ENCODE results near the gene KRTAP12-4. TPM values are rescaled to one million over a fixed set of nuclear protein-coding genes. Genes with fewer than 3 reads are reported as not detected.
"Not testable (repeated sequence)": the region's sequence is repeated elsewhere in the genome, so short reads cannot be mapped to it uniquely, and the experiment has no call there.

The KRTAP12-4 gene
- total RNA-seq, 1 donor from 2014 or later: not detected

DNA sequence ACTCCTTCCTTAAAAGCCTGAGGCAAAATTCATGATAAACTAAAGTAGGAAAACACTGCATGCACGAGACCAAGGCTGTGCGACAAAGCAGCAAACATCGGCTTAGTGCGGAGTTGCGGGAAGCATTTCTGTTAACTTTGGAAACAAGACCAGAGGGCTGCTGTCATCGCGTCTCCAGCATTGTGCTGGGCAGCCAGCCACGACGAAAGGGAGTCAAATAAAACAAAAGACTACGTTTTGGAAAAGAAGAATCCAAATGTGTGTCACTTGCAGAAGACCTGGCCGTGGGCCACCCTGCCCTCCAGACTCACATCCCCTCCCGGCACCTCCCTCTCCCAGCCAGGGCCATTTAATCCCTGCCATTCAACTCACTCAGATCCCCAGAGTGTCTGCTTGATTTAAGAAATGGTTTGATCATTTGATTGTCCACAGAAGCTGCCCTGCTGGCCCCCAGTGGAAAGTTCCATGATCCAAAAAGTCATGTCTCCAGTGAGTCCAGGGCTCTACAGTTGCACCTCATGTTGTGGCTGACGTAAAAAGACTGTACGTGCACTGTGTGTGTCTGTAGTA, 10.6 kb downstream of the KRTAP12-4 start:
- TF ChIP-seq, protein P1, sequence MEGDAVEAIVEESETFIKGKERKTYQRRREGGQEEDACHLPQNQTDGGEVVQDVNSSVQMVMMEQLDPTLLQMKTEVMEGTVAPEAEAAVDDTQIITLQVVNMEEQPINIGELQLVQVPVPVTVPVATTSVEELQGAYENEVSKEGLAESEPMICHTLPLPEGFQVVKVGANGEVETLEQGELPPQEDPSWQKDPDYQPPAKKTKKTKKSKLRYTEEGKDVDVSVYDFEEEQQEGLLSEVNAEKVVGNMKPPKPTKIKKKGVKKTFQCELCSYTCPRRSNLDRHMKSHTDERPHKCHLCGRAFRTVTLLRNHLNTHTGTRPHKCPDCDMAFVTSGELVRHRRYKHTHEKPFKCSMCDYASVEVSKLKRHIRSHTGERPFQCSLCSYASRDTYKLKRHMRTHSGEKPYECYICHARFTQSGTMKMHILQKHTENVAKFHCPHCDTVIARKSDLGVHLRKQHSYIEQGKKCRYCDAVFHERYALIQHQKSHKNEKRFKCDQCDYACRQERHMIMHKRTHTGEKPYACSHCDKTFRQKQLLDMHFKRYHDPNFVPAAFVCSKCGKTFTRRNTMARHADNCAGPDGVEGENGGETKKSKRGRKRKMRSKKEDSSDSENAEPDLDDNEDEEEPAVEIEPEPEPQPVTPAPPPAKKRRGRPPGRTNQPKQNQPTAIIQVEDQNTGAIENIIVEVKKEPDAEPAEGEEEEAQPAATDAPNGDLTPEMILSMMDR (IDR thresholded peaks at IDR 0.05): no peak
- H3K9me3 Mint-ChIP-seq (ENCODE audit: low read depth): peaks cover 36% of the 10 kb centered on the region
- no peaks in the 10 kb centered on the region for H3K4me1 Mint-ChIP-seq (ENCODE audit: low read depth)
- peaks cover 6% of the 10 kb centered on the region for H3K36me3 Mint-ChIP-seq (ENCODE audit: low read depth)
- no peak for DNase-seq (ENCODE audit: low spot score)
- peaks cover 36% of the 10 kb centered on the region for H3K27me3 Mint-ChIP-seq (ENCODE audit: low read depth)
- H3K27ac Mint-ChIP-seq (ENCODE audit: unreplicated experiment): no peak overlapping the region
- no peak overlapping the region for H3K4me3 Mint-ChIP-seq (ENCODE audit: unreplicated experiment)

DNA sequence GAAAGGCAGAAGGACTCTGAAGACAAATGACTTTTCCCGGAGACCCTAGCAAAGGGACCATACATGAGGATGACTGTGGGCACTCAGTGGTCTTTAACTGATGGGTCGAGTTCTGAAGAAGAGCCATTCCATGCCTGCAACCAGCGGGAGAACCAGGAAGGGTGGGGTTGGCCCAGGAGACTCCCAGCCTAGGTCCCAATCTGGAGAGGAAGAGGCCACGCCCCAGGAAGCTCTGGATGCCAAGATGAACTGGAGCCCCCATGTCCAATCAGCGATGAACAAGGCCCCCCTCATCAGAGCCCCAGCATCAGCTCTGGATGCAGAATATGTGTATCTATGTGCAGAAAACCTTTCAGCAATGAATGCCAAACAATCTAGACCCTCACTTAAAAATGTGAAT, 13.7 kb downstream of the KRTAP12-4 start:
- TF ChIP-seq, protein P1 (IDR thresholded peaks at IDR 0.05): no peak
- no peak overlapping the region for H3K27ac Mint-ChIP-seq (ENCODE audit: unreplicated experiment)
- DNase-seq (ENCODE audit: low spot score): no peak
- peaks cover 41% of the 10 kb centered on the region for H3K27me3 Mint-ChIP-seq (ENCODE audit: low read depth)
- H3K9me3 Mint-ChIP-seq (ENCODE audit: low read depth): peaks cover 36% of the 10 kb centered on the region
- peaks cover 4% of the 10 kb centered on the region for H3K36me3 Mint-ChIP-seq (ENCODE audit: low read depth)
- H3K4me3 Mint-ChIP-seq (ENCODE audit: unreplicated experiment): no peak overlapping the region
- H3K4me1 Mint-ChIP-seq (ENCODE audit: low read depth): no peaks in the 10 kb centered on the region

DNA sequence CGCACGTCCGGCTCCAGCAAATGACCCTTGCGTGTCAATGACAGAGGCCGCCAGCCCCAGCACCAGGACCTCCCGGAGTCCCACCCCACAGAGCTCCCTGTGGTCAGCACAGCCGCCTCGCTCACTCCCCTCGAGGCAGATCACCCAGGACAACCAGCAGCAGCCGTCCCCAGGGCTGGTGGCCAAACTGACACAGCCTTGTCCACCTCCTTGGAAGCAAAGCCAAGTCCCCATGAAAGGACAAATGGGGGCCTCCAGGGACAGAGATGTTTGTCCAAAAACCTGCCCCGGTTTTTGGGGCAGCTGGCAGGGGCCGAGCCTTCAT, 15.2 kb downstream of the KRTAP12-4 start:
- Mint-ChIP-seq H3K27me3 (ENCODE audit: low read depth) (peaks cover 49% of the 10 kb centered on the region), H3K4me1 (ENCODE audit: low read depth) (no peaks in the 10 kb centered on the region), H3K36me3 (ENCODE audit: low read depth) (no peaks in the 10 kb centered on the region), H3K27ac (ENCODE audit: unreplicated experiment) (no peak overlapping the region), H3K9me3 (ENCODE audit: low read depth) (peaks cover 31% of the 10 kb centered on the region), H3K4me3 (ENCODE audit: unreplicated experiment) (no peak overlapping the region)
- TF ChIP-seq, protein P1 (IDR thresholded peaks at IDR 0.05): no peak
- DNase-seq (ENCODE audit: low spot score): no peak

DNA sequence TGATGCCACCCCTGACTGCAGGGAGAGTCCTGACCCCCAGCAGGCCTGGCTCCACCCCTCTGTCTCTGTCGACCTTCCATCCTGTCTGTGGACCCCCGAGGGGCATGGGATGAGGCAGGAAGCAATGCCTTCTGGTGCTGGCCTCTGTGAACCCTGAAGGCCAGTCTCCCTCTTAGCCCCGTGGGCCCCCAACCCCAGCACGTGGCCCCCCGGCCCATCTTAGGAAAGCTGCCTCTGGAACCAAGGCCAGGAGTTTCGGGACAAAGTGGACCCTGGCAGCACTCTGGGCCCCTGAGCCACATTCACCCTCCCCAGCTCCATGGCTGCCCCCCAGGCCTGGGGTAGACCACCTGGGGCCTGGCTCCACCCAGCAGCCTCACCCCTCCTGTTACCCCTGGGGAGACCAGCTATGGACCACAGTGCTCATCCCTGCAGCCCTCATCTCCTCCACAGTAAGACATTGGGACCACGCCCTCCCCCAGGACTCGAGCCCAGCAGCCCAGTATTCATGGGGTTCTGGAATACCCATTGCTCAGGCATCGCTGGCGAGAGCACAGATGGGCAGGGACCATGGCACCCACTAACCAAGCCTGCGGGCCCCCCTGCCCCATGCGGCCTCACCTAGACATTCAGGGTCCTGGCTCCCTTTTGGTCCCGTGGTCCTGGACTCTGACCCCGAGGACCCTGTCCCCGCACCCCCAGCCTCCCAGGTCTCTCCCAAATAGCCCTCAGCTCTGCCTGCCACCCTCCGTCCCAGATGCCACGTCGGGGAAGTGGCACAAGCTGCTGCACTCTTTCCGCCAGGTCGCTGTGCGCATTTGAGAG, 15.7 kb downstream of the KRTAP12-4 start:
- not testable (repeated sequence) for H3K4me3 Mint-ChIP-seq (ENCODE audit: unreplicated experiment); H3K36me3 Mint-ChIP-seq (ENCODE audit: low read depth); H3K4me1 Mint-ChIP-seq (ENCODE audit: low read depth); DNase-seq (ENCODE audit: low spot score); H3K27ac Mint-ChIP-seq (ENCODE audit: unreplicated experiment)
- Mint-ChIP-seq H3K27me3 (ENCODE audit: low read depth) (peaks cover 52% of the 10 kb centered on the region), H3K9me3 (ENCODE audit: low read depth) (peaks cover 26% of the 10 kb centered on the region)

DNA sequence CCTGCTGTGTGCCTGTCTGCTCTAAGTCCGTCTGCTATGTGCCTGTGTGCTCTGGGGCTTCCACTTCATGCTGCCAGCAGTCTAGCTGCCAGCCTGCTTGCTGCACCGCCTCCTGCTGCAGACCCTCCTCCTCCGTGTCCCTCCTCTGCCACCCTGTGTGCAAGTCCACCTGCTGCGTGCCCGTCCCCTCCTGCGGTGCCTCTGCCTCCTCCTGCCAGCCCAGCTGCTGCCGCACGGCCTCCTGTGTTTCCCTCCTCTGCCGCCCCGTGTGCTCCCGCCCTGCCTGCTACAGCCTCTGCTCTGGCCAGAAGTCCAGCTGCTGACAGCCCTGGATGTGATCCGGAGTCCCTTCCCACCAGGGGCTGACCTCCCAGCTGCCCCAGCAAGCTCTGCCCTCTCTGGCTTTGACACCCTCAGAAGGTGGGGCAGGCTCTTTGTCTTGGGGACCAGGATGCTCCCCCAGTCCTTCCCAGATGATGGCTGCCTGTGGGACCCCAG, 16.6 kb downstream of the KRTAP12-4 start:
- H3K36me3 Mint-ChIP-seq (ENCODE audit: low read depth); DNase-seq (ENCODE audit: low spot score); H3K4me3 Mint-ChIP-seq (ENCODE audit: unreplicated experiment); H3K4me1 Mint-ChIP-seq (ENCODE audit: low read depth); H3K27ac Mint-ChIP-seq (ENCODE audit: unreplicated experiment): not testable (repeated sequence)
- Mint-ChIP-seq H3K9me3 (ENCODE audit: low read depth) (peaks cover 26% of the 10 kb centered on the region), H3K27me3 (ENCODE audit: low read depth) (peaks cover 54% of the 10 kb centered on the region)

DNA sequence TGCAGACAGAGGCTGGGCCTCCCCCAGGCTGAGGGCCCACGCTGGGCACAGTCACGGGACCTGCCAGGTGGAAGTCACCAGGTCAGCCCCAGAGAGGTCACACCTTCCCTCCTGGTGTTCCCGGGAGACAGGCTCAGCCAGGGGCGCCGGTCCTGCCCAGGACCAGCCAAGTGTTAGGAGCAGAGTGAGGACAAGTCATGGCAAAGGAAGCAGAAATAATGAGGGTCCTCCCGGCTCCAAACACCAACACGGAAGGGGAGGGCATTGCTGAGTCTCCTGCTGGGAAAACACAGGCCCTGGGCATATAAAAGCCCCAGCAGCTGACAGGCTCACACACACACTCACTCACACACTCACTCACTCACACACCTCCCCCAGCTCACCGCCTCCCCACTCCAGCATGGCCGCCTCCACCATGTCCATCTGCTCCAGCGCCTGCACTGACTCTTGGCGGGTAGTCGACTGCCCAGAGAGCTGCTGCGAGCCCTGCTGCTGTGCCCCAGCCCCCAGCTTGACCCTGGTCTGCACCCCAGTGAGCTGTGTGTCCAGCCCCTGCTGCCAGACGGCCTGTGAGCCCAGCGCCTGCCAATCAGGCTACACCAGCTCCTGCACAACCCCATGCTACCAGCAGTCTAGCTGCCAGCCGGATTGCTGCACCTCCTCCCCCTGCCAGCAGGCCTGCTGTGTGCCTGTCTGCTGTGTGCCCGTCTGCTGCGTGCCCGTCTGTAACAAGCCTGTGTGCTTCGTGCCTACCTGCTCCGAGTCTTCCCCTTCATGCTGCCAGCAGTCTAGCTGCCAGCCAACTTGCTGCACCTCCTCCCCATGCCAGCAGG, 17.2 kb downstream of the KRTAP12-4 start, which contains the start of gene KRTAP10-10:
TSS of gene KRTAP10-10 (plus strand) at position 339 of the 833 bp plus-strand sequence. CDS start at position 401, 62 bp downstream.
- Mint-ChIP-seq H3K9me3 (ENCODE audit: low read depth) (peaks cover 28% of the 10 kb centered on the region), H3K4me3 (ENCODE audit: unreplicated experiment) (no peak within 1 kb of the TSS), H3K27me3 (ENCODE audit: low read depth) (peaks cover 53% of the 10 kb centered on the region), H3K4me1 (ENCODE audit: low read depth) (no peaks in the 10 kb centered on the region), H3K36me3 (ENCODE audit: low read depth) (no peaks in the 10 kb centered on the region), H3K27ac (ENCODE audit: unreplicated experiment) (no peak within 1 kb of the TSS)
- TF ChIP-seq, protein P1 (IDR thresholded peaks at IDR 0.05): no peak
- no peak for DNase-seq (ENCODE audit: low spot score)
